Ovary (tissue), 3 donors: Measurements from ENCODE around the gene BCKDK.

Experiments used
- EP300 ChIP-seq: sonication (generic); formaldehyde crosslinking; IDR thresholded peaks from one replicate; pipeline ENCODE4 v1.6.1; 2017; ENCODE audit warnings: antibody characterized with exemption
- POLR2A ChIP-seq: fragments of 450-650 bp; IDR thresholded peaks from one replicate; pipeline ENCODE4 v1.6.1; 2017; ENCODE audit warnings: antibody characterized with exemption, mild to moderate bottlenecking, moderate library complexity
- TF ChIP-seq, protein P1 (sequence below), 3 donors: fragments of 450-650 bp in 2 of 3; fragments of 200-600 bp in 1 of 3; IDR thresholded peaks; one replicate each; pipeline versions ENCODE4 v1.5.1 to v1.8.0; 2016 to 2022; ENCODE audit warnings: antibody characterized with exemption in 3 of 3, mild to moderate bottlenecking in 1 of 3
- donor health status: DM: no; HTN: no; CAD: no.

DNA sequence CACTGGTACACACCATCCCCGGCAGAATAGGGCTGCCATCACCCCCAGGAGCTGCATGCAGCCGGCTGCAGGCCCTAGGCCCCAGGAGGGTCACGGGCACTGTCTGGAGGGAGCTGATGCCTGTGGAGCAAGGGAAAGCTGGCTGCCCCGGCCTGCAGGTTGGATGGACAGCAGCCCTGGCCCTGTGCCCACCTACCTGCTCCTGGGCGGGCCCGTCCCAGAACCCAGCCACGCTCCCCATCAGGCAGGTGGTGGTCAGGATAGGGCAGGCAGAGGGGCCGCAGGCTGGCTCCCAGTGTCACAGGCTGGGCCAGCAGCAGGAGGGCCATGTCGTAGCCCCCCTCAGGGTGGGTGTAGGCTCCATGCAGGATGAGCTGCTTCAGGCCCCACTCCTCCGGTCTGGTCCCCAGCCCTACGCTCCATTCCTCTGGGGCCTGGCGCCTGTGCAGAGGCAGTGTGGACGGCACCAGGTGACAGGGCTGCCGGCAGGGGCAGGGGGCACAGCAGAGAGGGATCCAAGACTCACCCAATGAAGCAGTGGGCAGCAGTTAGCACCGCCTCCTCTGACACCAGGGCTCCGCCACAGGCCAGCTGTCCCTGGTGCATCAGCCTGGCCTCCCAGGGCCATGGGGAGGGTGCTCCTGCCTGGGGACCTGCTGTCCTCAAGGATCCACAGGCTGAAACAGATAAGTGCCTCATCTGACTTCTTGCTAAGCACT lies 23.4 kb upstream of the BCKDK start:
- TF ChIP-seq POLR2A (no peak), EP300 (no peak)
- TF ChIP-seq, protein P1, sequence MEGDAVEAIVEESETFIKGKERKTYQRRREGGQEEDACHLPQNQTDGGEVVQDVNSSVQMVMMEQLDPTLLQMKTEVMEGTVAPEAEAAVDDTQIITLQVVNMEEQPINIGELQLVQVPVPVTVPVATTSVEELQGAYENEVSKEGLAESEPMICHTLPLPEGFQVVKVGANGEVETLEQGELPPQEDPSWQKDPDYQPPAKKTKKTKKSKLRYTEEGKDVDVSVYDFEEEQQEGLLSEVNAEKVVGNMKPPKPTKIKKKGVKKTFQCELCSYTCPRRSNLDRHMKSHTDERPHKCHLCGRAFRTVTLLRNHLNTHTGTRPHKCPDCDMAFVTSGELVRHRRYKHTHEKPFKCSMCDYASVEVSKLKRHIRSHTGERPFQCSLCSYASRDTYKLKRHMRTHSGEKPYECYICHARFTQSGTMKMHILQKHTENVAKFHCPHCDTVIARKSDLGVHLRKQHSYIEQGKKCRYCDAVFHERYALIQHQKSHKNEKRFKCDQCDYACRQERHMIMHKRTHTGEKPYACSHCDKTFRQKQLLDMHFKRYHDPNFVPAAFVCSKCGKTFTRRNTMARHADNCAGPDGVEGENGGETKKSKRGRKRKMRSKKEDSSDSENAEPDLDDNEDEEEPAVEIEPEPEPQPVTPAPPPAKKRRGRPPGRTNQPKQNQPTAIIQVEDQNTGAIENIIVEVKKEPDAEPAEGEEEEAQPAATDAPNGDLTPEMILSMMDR (IDR thresholded peaks at IDR 0.05): no peak
